Retina (tissue), 1 donor: Measurements from ENCODE around the gene DYNC1H1.
"Not testable (repeated sequence)": the region's sequence is repeated elsewhere in the genome, so short reads cannot be mapped to it uniquely, and the experiment has no call there.

Source experiments
- DNase-seq: peaks from one replicate; pipeline ENCODE4 v3.0.0-alpha.2; 2016

DYNC1H1 gene

DNA sequence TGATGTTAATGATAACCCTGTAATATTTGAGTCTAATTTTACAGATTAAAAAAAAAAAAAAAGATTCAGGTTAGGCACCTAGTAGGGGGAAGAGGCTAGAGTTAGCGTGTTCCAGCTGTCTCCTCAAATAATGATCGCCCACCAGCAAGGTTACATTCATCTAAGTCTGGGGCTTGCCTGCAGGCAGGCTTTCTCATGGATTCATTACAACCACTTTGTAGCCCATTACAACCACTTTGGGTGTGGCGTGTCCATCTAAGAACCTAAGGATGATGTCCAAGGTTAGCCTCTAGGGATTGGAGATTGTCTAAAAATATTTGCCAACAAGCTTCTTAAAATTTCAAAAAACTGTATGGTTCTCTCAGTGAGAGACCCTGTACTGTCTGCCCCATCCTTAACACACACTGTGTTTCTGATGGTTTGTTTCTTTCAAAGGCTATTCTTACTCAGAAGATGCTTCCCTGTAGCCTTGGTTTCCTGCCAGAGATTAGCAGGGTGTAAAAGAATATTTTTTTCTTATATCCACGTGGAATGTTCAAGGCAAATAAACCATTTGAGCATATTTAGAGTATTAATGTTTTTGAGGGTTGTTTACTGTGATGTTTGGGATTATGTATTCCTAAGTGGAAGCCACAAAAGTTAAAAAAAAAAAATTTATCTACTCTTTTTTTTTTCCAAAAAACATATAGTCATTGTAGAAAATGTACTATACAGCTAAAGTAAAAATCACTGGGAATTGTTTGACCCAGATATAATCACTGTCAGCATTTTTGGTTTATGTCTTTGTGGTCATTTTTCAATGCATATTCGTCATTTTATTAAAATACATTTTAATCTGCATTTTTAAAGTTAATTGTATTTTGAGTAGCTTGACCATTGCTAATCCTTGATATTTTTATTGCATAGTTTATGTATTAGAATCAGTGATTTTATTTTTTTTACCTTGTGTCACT lies 1.7 kb downstream of the DYNC1H1 start:
- no peak for DNase-seq

- no peak for DNase-seq
Observed at GRCh38 chr14:101966742-101967141, 2.4 kb downstream of the DYNC1H1 start.

- DNase-seq = no peak
Observed at GRCh38 chr14:101968186-101968585, 3.8 kb downstream of the DYNC1H1 start.

- no peak for DNase-seq
Observed at GRCh38 chr14:101969481-101969880, 5.1 kb downstream of the DYNC1H1 start.

DNA sequence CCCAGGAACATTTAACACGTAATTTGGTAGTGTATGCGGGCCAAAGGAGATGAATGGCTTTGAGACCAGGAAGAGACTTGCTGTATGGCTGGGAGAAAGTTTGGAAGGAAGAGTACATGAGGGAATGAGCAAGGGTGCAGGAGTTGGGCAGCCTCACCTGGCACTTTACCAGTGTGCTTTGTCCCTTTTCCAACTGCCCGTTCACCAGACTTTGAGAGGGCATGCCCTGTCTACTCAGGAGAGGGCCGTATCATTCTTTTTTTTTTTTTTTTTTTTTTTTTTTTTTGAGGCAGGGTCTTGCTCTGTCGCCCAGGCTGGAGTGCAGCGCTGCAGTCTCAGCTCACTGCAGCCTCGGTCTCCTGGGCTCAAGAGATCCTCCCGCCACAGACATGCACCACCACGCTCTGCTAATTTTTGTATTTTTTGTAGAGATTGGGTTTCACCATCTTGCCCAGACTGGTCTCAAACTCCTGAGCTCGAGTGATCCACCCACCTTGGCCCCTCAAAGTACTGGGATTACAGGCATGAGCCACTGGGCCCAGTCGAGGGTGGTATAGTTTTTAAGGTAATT lies 6.5 kb downstream of the DYNC1H1 start:
- no peak for DNase-seq

DNA sequence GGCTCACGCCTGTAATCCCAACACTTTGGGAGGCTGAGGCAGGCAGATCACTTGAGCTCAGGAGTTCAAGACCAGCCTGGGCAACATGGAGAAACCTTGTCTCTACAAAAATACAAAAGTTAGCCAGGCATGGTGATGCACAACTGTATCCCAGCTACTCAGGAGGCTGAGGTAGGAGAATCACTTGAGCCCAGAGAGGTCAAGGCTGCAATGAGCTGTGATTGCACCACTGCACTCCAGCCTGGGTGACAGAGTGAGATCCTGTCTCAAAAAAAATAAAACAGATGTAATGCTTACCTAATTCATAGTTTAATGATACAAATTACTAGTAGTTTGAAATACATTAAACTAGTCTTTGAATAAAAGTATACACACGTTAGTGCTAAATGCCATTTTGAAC lies 7.1 kb downstream of the DYNC1H1 start:
- DNase-seq = not testable (repeated sequence)

- no peak for DNase-seq
Observed at GRCh38 chr14:101972126-101972866, 7.9 kb downstream of the DYNC1H1 start.

- DNase-seq = no peak
Observed at GRCh38 chr14:101973356-101973755, 9.0 kb downstream of the DYNC1H1 start.

DNA sequence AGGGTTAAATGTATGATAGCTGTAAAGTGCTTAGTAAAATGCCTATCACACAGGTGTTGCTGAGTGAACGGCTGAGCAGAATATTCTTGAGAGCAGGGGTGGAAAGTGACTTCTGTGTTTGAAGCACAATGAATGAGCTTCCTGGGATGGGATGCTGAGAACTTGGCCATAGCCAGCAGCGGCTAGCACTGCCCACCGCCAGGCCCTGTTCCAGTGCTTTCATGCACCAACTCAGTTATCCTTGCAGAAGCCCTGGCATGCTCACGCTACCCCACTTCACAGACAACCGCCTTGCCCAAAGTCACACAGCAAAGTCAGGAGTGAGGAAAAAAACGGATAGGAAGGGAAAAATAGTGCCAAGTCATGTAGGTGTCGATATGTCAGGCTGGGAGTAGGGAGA lies 10.9 kb downstream of the DYNC1H1 start:
- DNase-seq = no peak

- DNase-seq = no peak
Observed at GRCh38 chr14:101977311-101978071, 13.1 kb downstream of the DYNC1H1 start.

DNA sequence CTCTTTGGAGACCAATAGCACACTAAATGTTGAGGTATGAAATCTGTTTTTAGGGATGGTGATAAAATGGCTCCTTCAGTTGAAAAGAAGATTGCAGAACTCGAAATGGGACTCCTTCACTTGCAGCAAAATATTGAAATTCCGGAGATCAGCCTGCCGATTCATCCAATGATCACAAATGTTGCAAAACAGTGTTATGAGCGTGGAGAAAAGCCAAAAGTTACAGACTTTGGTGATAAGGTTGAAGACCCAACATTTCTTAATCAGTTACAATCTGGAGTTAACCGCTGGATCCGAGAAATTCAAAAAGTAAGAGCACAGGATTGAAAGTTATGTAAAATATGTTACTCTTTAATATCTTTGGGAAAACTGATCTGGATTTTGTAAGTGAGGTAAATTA lies 15.3 kb downstream of the DYNC1H1 start:
- DNase-seq = no peak

DNA sequence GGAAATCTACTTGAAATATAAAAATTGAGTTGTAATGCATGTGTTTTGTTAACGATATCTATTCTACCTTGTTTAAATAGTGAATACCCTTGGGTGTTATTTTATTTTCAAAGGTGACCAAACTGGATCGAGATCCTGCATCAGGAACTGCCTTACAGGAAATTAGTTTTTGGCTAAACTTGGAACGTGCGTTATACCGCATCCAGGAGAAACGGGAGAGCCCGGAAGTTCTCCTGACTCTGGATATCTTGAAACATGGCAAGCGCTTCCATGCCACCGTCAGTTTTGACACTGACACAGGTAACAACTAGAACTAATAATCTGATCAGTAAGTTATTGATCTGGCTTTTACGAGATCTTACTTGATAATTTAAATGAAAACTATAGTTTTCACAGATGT lies 15.9 kb downstream of the DYNC1H1 start:
- DNase-seq = no peak

GRCh38 chr14:101980700-101981099 lies 16.3 kb downstream of the DYNC1H1 start:
- no peak for DNase-seq

GRCh38 chr14:101982621-101983020 lies 18.2 kb downstream of the DYNC1H1 start:
- DNase-seq = no peak

DNA sequence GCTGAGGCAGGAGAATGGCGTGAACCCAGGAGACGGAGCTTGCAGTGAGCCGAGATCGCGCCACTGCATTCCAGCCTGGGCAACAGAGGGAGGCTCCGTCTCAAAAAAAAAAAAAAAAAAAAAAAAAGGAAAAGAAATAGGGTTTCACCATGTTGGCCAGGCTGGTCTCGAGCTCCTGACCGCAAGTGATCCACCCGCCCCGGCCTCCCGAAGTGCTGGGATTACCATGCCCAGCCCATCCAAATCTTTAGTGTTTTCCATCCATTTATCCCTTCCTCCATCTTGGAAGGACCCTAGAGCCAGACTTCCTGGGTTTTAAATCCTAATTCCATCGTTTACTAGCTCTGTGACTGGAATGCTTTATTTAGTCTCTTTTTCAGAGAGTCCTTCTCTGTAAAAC lies 20.5 kb downstream of the DYNC1H1 start:
- not testable (repeated sequence) for DNase-seq

DNA sequence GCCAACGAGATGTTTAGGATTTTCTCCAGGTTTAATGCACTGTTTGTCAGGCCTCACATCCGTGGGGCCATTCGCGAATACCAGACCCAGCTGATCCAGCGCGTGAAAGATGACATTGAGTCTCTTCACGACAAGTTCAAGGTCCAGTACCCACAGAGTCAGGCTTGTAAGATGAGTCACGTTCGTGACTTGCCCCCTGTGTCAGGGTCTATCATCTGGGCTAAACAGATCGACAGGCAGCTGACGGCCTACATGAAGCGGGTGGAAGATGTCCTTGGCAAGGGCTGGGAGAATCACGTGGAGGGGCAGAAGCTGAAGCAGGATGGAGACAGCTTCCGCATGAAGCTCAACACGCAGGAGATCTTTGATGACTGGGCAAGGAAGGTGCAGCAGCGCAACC lies 21.6 kb downstream of the DYNC1H1 start:
- no peak for DNase-seq

DNA sequence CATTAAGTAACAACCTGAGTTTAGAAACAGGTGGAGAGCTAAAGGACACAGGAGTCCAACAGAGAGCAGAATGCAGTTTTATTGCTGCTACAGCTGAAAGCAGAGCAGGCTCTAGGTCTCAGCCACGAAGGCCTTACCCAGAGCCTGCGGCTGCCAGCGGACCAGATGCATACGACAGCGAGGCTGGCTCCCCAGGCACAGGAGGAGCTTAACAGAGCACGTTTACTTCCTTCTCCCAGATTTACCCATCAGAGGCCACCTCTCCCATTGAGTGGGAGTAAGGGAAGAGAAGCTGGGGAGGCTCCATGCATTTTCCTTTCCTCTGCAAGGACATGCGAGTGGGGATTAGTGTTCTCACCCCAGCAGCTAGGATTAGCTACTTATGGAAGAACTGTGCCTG lies 22.6 kb downstream of the DYNC1H1 start:
- no peak for DNase-seq

GRCh38 chr14:101988377-101988776 lies 24.0 kb downstream of the DYNC1H1 start:
- no peak for DNase-seq

DNA sequence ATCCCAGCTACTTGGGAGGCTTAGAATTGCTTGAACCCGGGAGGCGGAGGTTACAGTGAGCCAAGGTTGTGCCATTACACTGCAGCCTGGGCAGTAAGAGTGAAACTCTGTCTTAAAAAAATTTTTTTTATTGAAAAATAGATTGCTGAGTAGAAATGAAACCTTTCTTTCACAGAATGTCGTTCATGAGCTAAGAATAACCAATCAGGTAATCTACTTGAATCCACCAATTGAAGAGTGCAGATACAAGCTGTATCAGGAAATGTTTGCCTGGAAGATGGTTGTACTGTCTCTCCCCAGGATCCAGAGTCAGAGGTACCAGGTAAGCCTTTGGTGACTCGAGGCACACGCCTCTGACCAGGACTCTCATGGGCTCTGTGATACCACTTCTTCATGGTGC lies 27.0 kb downstream of the DYNC1H1 start:
- no peak for DNase-seq

GRCh38 chr14:101992708-101993107 lies 28.3 kb downstream of the DYNC1H1 start:
- DNase-seq = no peak

DNA sequence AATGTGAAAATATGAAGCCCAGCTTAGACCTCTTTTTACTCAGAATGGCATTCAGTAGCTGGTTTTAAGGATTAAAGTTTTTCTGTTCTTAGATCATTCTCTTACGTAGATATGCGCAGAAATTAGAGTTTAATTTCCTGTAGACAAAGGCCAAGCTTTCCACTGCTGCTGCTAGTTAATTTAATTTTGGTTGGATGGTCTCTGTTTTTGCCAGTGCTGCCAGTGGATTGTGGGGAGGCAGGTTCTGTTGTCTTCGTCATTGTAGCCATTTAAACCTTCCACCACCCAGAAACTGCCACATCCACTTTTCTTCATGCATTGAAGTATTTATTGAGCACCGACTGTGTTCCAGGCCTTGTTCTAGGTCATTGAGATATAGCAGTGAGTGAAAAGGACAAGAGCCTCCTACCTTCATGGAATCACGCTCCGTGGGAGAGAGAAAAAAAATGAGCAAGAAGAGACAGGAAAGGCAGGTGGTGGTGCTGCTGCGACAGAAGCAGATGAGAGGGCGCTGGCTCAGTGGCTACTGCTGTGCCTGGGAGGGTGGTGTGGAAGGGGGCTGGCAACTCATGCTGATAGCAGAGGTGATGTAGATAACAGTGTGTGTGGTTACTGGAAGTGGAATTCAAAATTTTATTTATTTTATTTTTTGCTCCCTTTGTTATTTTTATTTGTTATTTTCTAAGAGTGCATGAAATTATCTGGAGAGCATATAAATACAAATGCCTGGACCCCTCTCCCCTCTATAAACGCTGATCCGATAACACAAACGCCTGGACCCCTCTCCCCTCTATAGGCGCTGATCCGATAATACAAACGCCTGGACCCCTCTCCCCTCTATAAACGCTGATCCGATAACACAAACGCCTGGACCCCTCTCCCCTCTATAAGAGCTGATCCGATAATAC lies 33.3 kb downstream of the DYNC1H1 start:
- DNase-seq = no peak

DNA sequence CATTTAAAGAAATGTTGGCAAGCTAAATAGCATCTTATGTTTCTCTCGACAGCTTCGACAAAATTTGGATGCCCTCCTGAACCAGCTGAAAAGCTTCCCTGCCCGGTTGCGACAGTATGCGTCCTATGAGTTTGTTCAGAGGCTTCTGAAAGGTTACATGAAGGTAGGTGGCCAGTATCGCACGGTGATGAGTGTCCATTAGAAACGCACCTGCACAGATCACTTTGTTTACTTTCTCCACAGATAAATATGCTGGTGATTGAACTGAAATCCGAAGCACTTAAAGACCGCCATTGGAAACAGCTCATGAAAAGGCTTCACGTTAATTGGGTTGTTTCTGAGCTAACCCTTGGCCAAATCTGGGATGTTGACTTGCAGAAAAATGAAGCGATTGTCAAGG lies 36.5 kb downstream of the DYNC1H1 start:
- no peak for DNase-seq
